ENCODE measurements around the gene AKR1C8.
"Not testable (repeated sequence)": the region's sequence is repeated elsewhere in the genome, so short reads cannot be mapped to it uniquely, and the experiment has no call there.

Gene AKR1C8

DNA sequence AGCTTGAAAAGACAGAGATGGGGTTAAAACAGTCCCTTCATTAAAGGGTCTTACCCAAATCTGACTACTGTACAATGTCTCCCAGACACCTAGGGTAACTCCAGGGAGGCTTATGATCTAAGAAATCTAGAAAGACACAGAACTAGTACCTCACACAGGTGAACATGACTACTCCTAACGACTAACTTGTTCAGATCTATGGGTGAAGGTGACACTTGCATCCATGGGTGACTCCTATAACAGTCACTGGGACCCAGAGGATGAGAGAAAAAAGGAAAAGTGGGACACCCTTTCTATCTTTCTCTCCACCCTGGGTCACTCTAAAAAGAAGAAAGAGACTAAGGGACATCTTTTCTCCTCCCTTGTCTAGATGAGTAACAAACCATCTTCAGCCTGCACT is 19.2 kb downstream of the AKR1C8 start:
- DNase-seq, result no peak

DNA sequence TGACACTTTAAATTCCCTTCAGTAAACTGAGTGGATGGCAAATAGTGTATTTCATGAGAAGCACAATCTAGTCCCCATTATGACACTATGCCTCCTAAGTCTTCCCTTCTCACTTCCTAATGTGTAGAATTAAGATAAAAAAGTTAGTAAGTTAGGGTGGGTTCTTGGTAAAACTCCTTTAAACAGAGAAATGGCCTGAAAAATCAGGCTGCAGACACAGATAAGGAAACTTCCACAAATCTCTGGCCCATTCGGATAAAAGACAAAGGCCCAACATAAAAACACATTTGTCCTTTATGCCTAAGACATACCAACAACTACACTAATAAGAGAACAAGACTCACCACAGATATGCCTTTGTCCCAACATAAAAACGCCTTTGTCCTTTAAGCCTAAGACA is 21.5 kb downstream of the AKR1C8 start:
- no peak for DNase-seq

DNA sequence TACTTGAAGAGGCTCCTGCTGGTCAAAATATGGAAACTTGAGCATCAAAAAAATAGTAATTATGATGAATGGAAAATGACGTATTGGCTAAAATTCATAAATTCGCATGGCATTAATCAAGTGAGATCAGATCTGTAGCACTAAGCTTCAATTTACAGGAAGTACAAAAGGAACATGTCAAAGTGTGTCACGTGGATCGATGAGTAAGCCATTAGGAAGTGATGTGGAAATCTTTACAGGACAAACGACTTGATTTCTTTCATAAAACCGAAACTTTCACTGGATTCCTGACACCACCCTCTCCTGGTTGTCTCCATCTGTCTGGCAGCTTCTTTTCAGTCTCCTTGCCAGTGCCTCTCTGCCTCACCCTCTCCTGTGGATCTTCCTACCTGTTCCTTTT is 25.8 kb downstream of the AKR1C8 start:
- DNase-seq, result no peak

DNA sequence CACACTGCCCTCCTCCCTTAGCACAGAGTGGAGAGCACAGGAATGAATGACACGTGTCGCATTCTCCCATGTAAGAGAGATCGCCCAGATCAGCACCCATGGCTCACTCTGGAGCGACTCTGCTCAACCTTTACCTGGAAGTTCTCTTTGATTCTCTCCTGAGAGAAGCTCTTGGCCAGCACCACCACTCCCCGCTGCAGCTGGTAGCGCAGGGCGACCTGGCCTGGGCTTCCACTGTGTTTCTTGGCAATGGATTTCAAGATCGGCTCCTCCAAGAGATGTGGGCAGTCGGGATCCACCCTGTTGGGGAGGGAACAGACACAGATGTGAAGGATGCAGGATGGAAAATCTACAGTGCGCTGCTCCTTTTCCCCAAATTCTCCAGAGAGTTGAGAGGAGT is 27.4 kb downstream of the AKR1C8 start:
- DNase-seq, result no peak

DNA sequence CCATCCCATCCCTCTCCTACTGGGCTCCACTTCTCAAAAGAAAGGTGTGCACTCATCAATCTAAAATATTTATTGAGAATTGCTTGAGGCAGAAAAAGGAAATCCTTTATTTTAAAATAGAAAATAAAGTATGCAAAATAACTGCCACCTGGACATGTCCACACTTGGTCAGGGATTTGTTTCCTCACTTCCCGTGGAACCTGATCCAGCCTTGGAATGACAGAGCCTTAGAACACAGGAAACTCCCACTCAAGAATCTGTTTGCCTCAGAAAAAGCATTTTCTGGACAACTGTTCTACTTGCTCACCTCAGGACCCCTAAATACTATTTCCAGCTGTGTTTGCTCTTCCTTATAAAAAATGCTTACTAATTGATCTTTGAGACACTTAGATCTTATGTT is 29.0 kb downstream of the AKR1C8 start:
- no peak for DNase-seq

DNA sequence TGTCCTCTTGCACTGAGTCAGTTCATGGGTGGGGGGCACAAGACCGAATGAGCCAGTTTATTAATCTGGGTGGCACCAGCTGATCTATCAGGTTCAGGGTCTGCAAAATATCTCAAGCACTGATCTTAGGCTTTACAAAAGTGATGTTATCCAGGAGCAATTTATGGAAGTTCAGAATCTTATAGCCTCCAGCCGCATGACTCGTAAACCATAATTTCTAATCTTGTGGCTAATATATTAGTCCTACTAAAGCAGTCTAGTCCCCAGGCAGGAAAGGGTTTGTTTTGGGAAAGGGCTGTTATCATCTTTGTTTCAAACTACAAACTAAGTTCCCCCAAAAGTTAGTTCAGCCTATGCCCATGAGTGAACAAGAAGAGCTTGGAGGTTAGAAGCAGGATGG is 33.9 kb downstream of the AKR1C8 start:
- no peak for DNase-seq

DNA sequence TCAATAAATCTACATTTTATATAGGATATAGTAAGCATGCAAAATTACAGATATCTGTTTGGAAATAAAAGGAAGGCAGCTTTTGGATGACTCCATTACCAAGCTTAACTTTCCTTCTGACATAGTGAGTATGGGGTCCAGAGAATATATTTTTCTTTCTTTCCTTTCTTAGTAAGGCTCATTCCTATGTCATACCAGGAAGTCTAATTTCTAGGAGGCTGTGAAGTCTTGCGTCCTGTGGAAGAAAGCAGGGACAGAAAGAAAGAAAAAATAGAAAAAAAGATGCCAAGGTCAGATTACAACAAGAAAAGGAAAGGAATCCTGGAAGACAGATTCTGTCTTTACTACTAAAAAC is 36.3 kb downstream of the AKR1C8 start:
- DNase-seq, result no peak

DNA sequence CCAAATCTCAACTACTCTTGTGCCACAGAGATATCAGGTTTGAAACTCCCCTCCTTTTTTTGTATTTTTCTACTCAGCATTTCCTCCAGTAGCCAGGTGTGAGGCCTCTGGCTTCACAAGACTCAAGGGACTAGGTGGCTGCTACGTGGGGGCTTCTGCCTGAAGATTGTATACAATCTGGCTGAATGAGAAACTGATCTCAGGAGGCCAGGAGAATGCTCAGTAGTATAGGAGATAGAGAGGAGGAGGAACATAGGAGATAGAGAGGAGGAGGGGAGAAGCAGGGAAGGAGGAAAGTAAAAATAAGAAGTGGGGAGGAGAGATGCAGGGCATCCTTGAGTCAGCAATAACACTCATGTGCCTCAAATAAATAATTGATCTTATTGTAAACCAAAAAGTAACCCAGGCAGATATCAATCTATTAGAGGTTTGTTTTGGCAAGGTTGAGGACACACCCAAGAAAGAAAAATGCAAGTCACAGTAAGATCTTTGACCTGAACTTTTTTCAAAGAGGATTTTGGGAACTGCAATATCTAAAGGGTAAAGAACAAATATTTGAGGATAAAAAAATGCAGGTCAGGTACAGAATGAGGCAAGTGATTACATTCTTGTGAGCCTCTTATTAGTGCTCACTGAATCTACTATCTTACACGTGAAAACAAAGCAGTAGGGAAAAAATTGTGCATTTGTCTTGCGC is 36.8 kb downstream of the AKR1C8 start:
- no peak for DNase-seq

DNA sequence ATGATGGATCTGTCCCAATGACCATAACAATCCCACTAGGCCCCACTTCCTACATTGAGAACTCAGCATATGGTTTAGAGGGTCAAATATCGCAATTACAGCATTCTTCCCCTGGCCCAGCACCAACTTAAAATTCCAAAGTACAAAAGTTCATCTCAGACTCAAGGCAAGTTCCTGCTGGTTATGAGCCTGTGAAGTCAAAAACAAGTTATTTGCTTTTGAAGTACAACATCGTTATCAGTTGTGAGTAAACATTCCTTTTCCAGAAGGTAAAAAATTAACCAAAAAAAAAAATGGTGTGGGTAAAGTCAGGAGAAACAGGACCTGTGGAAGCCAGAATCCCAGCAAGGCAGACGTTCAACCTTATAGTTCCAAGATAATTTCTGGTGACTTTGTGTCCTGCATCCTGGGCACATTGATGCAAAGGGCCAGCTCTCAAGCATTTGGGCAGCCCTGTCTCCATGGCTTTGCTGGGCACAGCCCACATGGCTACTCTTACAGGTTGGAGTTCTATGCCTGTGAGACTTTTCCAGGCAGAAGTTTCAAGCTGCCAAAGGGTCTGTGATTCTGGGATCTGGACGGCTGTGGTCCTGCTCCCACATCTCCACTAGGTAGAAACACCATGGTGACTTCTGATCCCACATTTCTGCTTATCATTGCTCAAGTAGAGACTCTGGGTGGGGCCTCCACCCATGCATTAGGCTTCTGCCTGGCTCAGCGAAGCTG is 37.5 kb downstream of the AKR1C8 start:
- no peak for DNase-seq

DNA sequence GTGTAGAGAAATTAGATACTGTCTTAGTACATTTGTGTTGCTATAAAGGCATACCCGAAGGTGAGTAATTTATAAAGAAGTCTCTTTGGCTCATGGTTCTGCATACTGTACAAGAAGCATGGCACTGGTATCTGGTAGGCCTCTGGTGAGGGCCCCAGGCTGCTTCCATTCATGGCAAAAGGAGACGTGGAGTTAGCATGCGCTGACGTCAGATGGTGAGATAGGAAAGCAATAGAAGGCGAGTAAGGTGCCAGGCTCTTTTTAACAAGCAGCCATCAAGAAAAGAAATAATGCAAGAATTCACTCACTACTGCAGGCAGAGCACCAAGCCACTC is 38.1 kb downstream of the AKR1C8 start:
- no peak for DNase-seq

DNA sequence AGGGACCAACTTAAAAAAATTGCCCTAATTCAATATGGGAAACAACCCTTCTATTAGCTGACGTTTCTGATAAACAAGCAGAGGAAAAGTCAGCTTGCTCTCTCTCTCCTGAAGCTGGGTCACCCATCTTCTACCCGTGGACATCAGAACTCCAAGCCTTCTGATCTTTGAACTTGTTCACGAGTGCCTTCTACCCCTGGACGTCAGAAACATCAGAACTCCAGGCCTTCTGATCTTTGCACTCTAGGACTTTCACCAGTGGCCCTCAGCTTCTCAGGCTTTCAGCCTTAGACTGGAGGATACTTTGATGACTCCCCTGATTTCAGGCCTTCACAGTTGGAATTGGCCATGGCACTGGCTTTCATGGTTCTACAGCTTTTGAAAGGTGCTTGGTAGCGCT is 41.8 kb downstream of the AKR1C8 start:
- no peak for DNase-seq

DNA sequence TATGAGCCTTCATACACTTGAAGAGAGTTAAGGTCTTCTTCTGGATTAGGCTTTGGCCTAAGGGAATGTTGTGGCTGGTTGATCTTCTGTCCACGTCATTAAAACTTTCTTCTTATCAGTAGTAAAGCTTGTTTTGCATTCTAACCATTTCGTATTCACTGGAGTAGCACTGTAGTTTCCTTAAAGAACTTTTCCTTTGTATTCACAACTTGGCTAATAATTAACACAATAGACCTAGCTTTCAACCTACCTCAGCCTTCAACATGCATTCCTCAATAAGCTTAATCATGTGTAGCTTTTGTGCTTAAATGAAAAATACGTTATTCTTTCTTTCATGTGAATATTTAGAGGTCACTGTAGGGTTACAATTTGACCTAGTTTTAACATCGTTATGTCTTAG is 42.8 kb downstream of the AKR1C8 start:
- DNase-seq, result no peak

DNA sequence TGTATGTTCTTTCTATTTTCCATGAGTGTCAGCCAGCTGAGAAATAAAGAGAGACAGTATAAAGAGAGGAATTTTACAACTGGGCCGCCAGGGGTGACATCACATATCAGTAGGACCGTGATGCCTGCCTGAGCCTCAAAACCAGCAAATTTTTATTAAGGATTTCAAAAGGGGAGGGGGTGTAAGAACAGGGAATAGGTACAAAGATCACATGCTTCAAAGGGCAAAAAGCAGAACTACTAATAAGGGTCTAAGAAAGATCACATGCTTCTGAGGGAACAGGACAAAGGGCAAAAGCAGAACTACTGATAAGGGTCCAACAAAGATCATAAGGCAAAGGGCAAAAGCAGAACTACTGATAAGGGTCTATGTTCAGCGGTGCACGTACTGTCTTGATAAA is 47.3 kb downstream of the AKR1C8 start:
- DNase-seq, result not testable (repeated sequence)

DNA sequence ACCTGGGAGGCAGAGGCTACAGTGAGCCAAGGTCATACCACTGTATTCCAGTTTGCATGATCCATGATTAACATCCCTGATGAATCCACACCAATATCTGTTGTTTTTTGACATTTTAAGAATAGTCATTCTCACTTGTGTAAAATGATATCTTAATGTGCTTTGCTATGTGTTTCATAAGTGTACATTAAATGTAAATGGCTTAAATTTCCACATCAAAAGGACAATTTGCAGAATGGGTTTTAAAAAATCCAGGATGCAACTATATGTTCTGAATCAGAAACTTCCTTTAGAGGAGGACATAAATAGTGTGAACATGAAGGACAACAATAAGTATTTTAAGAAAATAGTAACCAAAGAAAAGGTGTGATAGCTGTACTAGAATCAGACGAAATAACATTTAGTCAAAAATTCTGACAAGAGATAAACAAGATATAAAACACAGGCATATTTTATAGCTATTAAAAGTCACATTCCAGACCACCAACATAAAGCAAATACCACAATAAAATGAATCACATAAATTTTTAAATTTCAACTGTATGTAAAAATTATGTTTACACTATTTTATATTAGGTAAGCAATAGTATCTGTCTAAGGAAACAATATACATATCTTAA is 48.4 kb downstream of the AKR1C8 start:
- DNase-seq, result no peak

DNA sequence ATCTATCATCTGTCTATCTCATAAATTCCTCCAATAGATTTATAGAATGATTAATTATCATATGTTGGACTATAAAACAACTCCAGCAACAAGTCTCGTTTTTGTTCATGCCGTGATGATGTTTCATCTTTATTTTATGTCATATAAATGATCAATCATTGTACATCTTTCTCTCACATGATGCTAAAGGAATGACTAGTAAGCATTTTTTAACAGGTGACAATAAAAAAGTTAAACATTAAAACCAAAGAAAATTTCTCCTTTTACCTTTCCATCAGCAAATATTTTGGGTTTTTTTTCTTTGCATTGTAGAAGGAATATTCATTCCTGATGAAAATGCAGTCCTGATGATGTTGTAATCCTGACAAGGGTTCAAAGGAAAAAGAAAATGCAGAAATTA is 49.4 kb downstream of the AKR1C8 start:
- no peak for DNase-seq

DNA sequence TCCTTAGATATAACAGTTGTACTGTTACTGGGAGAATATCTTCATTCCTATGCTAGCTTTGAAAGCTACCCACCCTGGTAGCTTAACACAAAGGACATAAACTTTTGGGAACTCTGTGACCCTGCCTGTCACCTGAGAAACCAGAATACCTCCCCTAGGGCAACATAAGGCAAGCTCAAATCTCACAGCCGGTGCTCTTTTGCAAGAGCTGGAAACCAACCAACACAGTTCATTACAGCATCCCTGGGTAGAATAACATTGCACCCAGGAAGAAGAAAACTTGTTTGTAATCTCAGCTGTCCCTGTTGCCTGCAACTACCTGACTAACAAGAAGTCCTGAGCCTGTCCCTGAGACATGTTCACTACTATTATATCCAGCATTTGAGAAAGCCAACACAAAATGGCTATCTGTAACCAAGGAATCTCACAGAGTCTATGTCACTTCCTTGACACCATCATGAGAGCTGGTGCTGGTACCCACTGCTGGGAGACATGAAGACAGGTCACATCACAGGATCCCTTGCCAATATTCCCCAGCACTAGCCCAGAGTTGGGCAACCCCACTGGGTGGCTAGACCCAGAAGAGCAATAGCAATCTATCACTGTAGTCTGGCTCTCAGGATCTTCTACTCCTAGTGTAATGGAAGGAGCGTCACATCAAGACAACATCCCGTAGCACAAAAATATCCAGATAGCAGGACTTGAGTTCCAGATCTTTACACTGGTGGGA is 59.5 kb downstream of the AKR1C8 start:
- DNase-seq, result no peak

DNA sequence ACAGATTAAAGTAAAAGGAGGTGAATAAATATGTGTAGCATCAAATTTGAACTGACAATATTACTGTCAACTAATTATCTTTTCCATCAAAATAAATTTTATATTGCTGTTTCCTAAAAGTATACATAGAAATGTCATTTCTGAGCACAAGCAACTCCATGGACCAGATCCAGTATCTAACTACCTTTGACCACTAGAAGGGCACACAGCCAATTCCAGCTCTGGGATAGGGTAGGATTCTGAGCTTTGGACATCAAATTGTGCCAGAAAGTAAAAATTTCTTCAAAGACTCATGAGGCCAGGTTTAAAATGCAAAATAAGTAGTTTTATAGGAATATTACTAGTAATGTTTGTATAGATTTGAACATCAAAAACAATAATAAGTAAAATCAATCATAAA is 61.1 kb downstream of the AKR1C8 start:
- DNase-seq, result no peak

DNA sequence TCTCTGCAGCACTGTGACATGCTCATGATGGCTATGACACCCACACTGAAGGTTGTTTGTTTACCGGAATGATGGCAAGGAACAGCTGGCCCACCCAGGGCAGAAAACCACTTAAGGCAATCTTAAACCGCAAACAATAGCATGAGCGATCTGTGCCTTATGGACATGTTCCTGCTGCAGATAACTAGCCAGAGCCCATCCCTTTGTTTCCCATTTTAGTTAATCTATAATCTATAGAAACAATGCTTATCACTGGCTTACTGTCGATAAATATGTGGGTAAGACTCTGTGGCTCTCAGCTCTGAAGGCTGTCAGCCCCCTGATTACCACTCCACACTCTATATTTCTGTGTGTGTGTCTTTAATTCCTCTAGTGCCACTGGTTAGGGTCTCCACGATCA is 65.0 kb downstream of the AKR1C8 start:
- DNase-seq, result not testable (repeated sequence)

DNA sequence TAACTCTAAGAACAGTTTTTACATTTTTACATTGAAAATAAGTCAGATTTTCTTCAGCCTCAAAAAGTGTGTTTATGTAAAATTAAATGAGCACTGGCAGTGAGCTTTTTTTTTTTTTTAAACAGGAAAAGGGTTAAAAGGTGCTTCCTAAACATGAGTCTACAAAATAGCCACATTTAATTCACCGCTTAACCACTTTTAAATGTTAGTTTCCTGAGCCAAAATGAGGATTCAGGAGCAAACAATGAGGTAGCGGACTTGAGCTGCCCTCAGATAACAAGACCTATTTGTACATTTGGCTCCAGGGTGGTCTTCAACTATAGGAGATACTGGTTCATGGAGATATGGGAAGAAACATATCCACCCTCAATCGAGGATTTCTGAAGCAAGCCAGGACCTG is 67.9 kb downstream of the AKR1C8 start:
- no peak for DNase-seq

DNA sequence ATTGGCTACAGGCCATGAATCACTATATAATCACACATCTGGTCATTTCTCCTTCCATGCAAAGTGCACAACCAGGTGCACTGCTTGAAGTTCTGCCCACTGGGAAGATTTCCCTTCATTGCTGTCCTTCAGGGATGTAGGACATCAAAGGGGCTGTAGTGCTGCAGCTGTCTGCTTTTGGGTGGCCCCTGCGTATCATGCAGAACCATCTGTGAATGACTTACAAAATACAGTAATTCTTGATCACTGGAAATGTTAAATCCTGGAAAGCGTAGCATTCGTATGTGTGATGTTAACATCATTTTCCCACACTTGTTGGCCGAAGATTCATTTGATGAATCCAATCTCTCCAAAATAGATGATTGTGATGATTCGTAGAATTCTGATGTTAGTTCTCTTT is 68.3 kb downstream of the AKR1C8 start:
- DNase-seq, result no peak

DNA sequence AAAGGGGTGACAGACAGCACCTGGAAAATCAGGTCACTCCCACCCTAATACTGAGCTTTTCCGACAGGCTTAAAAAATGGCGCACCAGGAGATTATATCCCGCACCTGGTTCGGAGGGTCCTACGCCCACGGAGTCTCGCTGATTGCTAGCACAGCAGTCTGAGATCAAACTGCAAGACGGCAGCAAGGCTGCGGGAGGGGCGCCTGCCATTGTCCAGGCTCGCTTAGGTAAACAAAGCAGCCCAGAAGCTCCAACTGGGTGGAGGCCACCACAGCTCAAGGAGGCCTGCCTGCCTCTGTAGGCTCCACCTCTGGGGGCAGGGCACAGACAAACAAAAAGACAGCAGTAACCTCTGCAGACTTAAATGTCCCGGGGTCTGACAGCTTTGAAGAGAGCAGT is 75.1 kb downstream of the AKR1C8 start:
- DNase-seq, result not testable (repeated sequence)

DNA sequence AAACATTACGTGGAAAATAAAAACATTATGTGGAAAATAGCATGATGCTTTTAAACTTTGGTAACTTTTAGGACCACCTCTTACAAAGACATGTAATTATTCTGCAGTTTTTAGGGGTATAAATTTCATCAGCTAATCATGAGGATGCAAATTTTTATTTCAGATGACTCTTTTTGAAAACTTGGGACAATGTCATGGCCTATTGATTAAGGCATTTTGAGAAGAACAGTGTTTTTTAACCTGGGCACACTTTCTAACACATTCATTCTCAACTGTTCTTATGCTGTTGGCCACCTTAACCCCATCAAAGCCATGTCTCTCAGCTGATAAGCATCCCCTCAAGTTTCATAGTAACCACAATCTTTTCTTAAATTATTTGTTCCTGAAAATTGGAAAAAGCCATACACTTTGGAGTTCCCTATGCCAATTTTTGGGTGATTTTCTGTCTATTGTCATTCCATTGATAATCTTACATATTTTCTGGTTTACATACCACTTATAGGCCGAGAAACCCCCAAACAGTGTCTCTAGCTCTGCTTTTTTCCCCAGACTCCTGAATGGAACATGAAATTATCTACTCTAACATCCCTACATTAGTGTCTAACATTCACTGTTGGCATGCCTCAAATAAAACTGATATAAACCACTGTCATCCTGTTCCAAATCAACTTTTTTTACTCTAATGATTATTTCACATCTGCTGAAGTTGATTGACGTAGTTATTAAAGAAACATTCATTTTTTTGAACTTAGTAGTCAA is 76.1 kb downstream of the AKR1C8 start:
- DNase-seq, result no peak

DNA sequence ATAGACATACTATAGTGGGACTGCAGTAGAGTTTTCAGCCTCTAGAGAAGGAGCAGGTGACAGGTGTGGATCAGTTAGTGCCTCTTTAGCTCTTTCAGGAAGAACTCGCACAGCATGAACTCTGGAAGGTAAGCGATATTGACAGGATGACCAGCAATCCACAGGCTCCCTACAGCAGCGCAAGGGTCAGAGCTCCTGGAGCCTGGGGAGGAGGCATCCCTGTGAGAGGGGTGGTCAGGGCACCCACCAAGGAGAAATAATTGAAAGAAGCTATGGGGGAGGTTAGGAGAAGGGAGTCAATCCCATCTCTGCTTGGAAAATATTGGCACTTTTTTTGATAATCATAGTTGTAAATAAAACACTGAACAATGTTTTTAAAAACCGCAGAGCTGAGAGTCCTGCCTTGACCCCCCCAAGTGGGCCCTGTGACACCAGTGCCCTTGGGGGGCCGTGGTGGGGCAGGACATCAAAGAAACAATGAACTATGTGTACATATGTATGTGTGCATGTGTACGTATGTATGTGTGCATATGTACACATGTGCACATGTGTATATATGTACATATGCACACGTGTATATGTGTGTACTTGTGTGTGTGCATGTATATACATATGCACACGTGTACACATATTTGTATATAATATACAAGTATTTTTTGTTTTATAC is 77.0 kb downstream of the AKR1C8 start:
- DNase-seq, result no peak
